HCEC 1CT (cell line): ENCODE results near the gene PLCB1.

ENCODE experiments used
- DNase-seq: peaks from one replicate; pipeline ENCODE4 v3.0.0-alpha.2; 2017

Gene PLCB1

GRCh38 chr20:8213270-8213669 lies 81.2 kb downstream of the PLCB1 start:
- no peak for DNase-seq

- DNase-seq = no peak
Measured at GRCh38 chr20:8213831-8214587, 81.9 kb downstream of the PLCB1 start.

- peak; percentile 43 for DNase-seq
Measured at GRCh38 chr20:8215361-8215781, 83.3 kb downstream of the PLCB1 start.

- no peak for DNase-seq
Measured at GRCh38 chr20:8216375-8217200, 84.5 kb downstream of the PLCB1 start.

- DNase-seq = peak; percentile 76
Measured at GRCh38 chr20:8218861-8219260, 86.8 kb downstream of the PLCB1 start.

- DNase-seq = no peak
Measured at GRCh38 chr20:8219403-8219802, 87.3 kb downstream of the PLCB1 start.

GRCh38 chr20:8220716-8221115 lies 88.7 kb downstream of the PLCB1 start:
- DNase-seq = no peak

GRCh38 chr20:8221887-8222419 lies 89.9 kb downstream of the PLCB1 start:
- DNase-seq = no peak

- peak; percentile 92 for DNase-seq
Measured at GRCh38 chr20:8223091-8223870, 91.2 kb downstream of the PLCB1 start.

- DNase-seq = no peak
Measured at GRCh38 chr20:8225658-8226057, 93.6 kb downstream of the PLCB1 start.

GRCh38 chr20:8226106-8226505 lies 94.0 kb downstream of the PLCB1 start:
- no peak for DNase-seq

GRCh38 chr20:8227293-8227692 lies 95.2 kb downstream of the PLCB1 start:
- DNase-seq = no peak

- no peak for DNase-seq
Measured at GRCh38 chr20:8228315-8228714, 96.2 kb downstream of the PLCB1 start.

- DNase-seq = no peak
Measured at GRCh38 chr20:8229090-8229489, 97.0 kb downstream of the PLCB1 start.

- no peak for DNase-seq
Measured at GRCh38 chr20:8231038-8231437, 99.0 kb downstream of the PLCB1 start.

GRCh38 chr20:8232332-8232731 lies 100.3 kb downstream of the PLCB1 start:
- no peak for DNase-seq

GRCh38 chr20:8234580-8234979 lies 102.5 kb downstream of the PLCB1 start:
- DNase-seq = no peak

GRCh38 chr20:8242066-8242465 lies 110.0 kb downstream of the PLCB1 start:
- DNase-seq = no peak

GRCh38 chr20:8242827-8243724 lies 111.0 kb downstream of the PLCB1 start:
- no peak for DNase-seq

- DNase-seq = peak; percentile 47
Measured at GRCh38 chr20:8244637-8245036, 112.6 kb downstream of the PLCB1 start.

GRCh38 chr20:8246153-8246552 lies 114.1 kb downstream of the PLCB1 start:
- no peak for DNase-seq

GRCh38 chr20:8246716-8247115 lies 114.7 kb downstream of the PLCB1 start:
- peak; percentile 11 for DNase-seq
